ENCODE measurements around the gene SLC16A10. TPM values are rescaled to one million over a fixed set of nuclear protein-coding genes. Genes with fewer than 3 reads are reported as not detected.
A peak's percentile ranks its signal among the peaks of the same experiment; 100 is the strongest.
"Not testable (repeated sequence)": the region's sequence is repeated elsewhere in the genome, so short reads cannot be mapped to it uniquely, and the experiment has no call there.

Gene SLC16A10
- total RNA-seq, 1 experiment from 2014 or later: 2.3 TPM

DNA sequence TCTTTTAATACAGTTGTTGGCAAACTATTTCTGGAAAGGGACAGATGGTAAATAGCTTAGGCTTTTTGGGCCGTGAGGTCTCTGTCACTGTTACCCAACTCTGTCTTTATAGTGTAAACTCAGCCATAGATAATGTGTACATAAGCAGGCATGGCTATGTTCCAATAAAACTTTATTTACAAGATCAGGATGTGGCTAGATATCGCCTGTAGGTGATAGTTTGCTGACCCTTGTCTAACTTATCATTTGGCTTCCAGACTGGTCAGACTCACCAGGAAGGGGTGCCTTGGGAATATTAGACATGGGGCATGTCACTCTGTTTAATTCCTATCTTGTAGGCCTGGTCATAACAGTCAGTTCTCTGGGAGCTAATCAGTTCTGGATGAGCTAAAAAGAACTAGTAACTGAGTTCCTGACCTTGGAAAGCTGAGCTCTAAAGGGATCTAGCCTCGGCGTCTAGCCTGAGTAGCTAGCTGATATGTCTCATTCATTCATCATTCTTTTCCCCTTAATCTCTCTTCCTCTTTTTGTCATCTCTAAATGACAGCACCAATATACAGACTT lies 163.6 kb downstream of the SLC16A10 start:
- DNase-seq (ENCODE audit: extremely low read depth, low read depth): no peak

GRCh38 chr6:111252726-111253125 lies 165.4 kb downstream of the SLC16A10 start:
- DNase-seq (ENCODE audit: extremely low read depth, low read depth): no peak

- no peak for DNase-seq (ENCODE audit: extremely low read depth, low read depth)
Measured at GRCh38 chr6:111254004-111254778, 166.9 kb downstream of the SLC16A10 start.

DNA sequence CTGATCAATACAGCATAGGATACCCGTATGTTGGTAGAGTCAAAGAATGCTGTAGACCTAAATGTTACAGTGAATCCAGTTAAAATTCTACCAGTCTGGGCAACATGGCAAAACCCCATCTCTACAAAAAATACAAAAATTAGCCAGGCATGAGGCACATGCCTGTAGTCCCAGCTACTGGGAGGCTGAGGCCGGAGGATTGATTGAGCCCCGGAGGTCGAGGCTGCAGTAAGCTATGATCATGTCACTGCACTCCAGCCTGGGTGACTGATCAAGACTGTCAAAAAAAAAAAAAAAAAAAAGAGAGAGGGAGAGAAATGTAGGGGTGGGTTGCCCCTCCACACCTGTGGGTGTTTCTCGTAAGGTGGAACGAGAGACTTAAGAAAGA lies 167.5 kb downstream of the SLC16A10 start:
- no peak for DNase-seq (ENCODE audit: extremely low read depth, low read depth)

DNA sequence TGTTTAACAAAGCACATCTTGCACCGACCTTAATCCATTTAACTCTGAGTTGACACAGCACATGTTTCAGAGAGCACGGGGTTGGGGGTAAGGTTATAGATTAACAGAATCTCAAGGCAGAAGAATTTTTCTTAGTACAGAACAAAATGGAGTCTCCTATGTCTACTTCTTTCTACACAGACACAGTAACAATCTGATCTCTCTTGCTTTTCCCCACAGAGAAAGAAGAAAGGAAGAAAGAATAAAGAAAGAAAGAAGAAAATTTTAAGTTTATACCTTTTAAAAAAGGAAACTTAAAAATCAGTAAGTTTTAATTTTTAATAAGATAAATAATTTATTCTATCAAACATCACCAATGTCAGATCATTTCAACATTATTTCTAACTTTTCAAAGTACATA lies 168.5 kb downstream of the SLC16A10 start:
- DNase-seq (ENCODE audit: extremely low read depth, low read depth): not testable (repeated sequence)

- no peak for DNase-seq (ENCODE audit: extremely low read depth, low read depth)
Measured at GRCh38 chr6:111256646-111257045, 169.3 kb downstream of the SLC16A10 start.

DNA sequence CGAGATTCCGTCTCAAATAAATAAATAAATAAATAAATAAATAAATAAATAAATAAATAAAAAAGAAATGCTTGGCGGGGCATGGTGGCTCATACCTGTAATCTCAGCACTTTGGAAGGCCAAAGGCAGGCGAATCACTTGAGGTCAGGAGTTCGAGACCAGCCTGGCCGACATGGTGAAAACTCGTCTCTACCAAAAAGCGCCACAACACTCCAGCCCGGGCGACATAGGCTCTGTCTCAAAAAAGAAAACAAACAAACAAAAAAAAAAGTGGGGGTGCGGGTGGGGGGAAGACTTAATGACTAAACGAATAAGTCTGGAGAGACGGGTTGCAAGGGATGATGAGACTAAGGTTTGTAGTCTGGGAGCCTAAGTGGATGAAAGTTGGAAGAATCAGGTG lies 170.7 kb downstream of the SLC16A10 start:
- DNase-seq (ENCODE audit: extremely low read depth, low read depth): no peak

DNA sequence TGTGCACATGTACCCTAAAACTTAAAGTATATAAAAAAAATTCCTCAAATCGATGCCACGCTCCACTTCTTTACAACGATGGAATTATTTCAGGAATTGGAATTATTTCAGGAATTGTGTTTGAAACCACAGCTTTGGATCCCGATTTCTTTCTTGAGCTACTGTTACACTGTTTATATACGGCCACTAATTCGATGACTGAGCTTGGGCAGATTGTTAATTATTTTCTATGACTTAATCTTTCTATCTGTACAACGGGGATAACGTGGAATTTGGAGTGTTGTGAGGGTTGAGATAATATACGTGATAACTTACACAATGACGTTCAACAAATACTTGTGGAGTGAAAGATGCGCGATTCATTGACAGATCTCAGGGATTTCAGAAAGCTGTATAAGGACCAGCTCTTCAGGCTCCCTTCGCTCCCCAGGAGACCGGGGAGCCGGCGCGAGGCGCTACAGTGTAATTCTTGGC lies 171.3 kb downstream of the SLC16A10 start:
- DNase-seq (ENCODE audit: extremely low read depth, low read depth): no peak

- DNase-seq (ENCODE audit: extremely low read depth, low read depth): peak; percentile 96
Measured at GRCh38 chr6:111259089-111259831, 172.0 kb downstream of the SLC16A10 start.

- DNase-seq (ENCODE audit: extremely low read depth, low read depth): no peak
Measured at GRCh38 chr6:111260570-111261298, 173.4 kb downstream of the SLC16A10 start.

- no peak for DNase-seq (ENCODE audit: extremely low read depth, low read depth)
Measured at GRCh38 chr6:111263837-111264236, 176.5 kb downstream of the SLC16A10 start.

DNA sequence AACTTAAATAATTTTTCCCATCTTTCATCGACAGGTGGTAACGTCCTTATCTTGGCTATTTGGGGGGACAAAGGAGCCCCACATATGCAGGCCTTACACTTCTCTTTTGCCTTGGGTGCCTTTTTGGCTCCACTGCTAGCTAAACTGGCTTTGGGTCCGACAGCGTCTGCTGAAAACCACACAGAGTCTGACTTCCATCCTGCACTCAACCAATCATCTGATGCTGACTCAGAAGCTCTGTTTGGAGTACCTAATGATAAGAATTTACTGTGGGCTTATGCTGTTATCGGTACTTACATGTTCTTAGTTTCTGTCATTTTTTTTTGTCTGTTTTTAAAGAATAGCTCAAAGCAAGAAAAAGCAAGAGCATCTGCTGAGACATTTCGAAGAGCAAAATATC lies 178.5 kb downstream of the SLC16A10 start:
- DNase-seq (ENCODE audit: extremely low read depth, low read depth): no peak

DNA sequence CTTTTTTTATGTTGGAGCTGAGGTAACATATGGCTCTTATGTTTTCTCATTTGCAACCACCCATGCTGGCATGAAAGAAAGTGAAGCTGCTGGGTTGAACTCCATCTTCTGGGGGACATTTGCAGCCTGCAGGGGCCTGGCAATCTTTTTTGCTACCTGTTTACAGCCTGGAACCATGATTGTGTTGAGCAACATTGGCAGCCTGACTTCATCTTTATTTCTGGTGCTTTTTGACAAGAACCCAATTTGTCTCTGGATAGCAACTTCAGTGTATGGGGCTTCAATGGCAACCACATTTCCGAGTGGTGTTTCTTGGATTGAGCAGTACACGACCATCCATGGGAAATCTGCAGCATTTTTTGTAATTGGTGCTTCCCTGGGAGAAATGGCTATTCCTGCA lies 179.0 kb downstream of the SLC16A10 start:
- DNase-seq (ENCODE audit: extremely low read depth, low read depth): no peak

- no peak for DNase-seq (ENCODE audit: extremely low read depth, low read depth)
Measured at GRCh38 chr6:111267764-111268333, 180.5 kb downstream of the SLC16A10 start.

DNA sequence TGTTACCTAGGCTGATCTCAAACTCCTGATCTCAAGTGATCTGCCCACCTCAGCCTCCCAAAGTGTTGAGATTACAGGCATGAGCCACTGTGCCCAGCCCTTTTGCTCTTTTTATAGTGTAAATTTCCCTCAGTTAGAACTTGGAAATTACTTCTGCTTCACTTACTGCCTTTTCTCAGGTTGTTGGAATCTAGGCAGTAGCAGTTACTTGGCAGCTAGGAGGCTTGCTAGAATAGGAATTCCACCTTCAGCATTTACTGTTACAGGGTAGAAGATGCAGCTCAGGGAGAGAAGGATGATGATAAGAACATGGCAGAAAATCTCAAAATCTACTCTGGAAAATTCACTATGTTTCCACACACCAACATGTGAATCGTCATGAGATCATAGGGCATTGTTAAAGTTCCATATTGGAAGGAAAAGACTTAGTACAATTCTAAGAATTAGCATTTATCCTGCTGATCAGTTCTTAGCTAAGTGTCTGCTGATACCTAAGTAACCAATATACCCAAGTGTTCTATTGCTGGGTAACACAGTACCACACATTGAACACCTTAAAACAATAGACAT lies 182.2 kb downstream of the SLC16A10 start:
- no peak for DNase-seq (ENCODE audit: extremely low read depth, low read depth)

- DNase-seq (ENCODE audit: extremely low read depth, low read depth): no peak
Measured at GRCh38 chr6:111270121-111270520, 182.8 kb downstream of the SLC16A10 start.

GRCh38 chr6:111274593-111275217 lies 187.4 kb downstream of the SLC16A10 start:
- DNase-seq (ENCODE audit: extremely low read depth, low read depth): no peak

DNA sequence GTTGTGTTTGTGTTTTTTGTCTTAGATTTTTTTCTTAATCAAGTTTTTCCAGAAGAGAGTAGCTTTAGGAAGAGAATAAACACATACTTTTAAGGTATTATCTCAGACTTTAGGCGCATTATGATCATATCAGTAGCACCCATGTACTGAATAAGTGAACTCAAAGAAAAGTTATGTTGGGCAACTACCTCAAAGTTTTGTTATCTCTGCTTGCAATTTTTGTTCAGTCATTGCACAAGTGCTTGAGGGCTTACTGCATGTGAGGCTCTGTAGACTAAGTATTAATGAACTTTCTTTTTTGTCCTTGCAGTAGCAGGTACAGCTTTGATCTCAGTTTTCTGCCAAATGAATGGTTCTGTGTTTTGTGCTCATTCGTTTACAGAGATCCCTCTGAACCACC lies 189.0 kb downstream of the SLC16A10 start:
- no peak for DNase-seq (ENCODE audit: extremely low read depth, low read depth)

GRCh38 chr6:111276736-111277135 lies 189.4 kb downstream of the SLC16A10 start:
- no peak for DNase-seq (ENCODE audit: extremely low read depth, low read depth)

DNA sequence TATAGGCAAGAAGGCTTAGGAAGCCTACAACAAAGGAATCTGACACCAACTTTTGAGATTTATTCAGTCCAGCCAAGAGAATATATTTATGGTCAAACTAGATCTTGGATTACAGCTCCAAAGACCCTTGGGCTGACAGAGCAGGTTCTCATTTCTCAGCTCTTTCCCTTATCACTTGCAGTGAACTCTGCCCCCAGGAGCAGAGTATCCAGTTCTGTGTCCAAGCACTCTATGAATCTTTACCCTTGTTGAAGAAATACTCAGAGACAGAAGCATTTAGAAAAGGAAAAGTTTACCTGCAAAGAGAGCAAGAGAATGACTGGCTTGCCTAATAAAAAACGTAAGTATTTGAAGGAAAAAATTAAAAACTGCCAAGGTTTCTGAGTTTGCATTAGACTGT lies 190.5 kb downstream of the SLC16A10 start:
- no peak for DNase-seq (ENCODE audit: extremely low read depth, low read depth)
